ENCODE results near the gene ARHGEF10L.

Gene ARHGEF10L

GRCh38 chr1:17736625-17737024 is 197.1 kb downstream of the ARHGEF10L start:
- H3K79me2 ChIP-seq (ENCODE audit: insufficient read depth, low read length): no peaks in the 10 kb centered on the region
- TF ChIP-seq EZH2phosphoT487 (conservative IDR thresholded peaks at IDR 0.05; ENCODE audit: low read length): no peak
- TF ChIP-seq CTCF (IDR thresholded peaks at IDR 0.05; ENCODE audit: insufficient read depth, low read length, poor library complexity, severe bottlenecking): no peak
- no peak overlapping the region for H3K27ac ChIP-seq (ENCODE audit: low read depth, low read length)
- no peak overlapping the region for H3K9ac ChIP-seq (ENCODE audit: low read length)
- H3F3A ChIP-seq (ENCODE audit: insufficient read depth): no peaks in the 10 kb centered on the region
- no peaks in the 10 kb centered on the region for H3K9me3 ChIP-seq (ENCODE audit: insufficient read depth, low read length)
- no peak overlapping the region for H3K4me2 ChIP-seq (ENCODE audit: low read depth, low read length, poor library complexity, severe bottlenecking)
- no peaks in the 10 kb centered on the region for H3K36me3 ChIP-seq (ENCODE audit: low read length)
- H3K9me2 ChIP-seq (replicated peaks; ENCODE audit: insufficient read depth, low read length): no peaks in the 10 kb centered on the region
- no peaks in the 10 kb centered on the region for H4K20me1 ChIP-seq (ENCODE audit: low read depth, low read length)
- H2AFZ ChIP-seq (ENCODE audit: low read depth, low read length, severe bottlenecking): no peak overlapping the region
- H3K27me3 ChIP-seq (ENCODE audit: low read length): no peaks in the 10 kb centered on the region
- H3K4me3 ChIP-seq (ENCODE audit: insufficient read depth, low read length, poor library complexity, severe bottlenecking): no peak overlapping the region

GRCh38 chr1:17739050-17739449 is 199.6 kb downstream of the ARHGEF10L start:
- Histone ChIP-seq H3K79me2 (ENCODE audit: insufficient read depth, low read length) (no peaks in the 10 kb centered on the region), H3K9me2 (replicated peaks; ENCODE audit: insufficient read depth, low read length) (no peaks in the 10 kb centered on the region), H3F3A (ENCODE audit: insufficient read depth) (no peaks in the 10 kb centered on the region), H3K9me3 (ENCODE audit: insufficient read depth, low read length) (no peaks in the 10 kb centered on the region), H3K9ac (ENCODE audit: low read length) (no peak overlapping the region), H3K4me2 (ENCODE audit: low read depth, low read length, poor library complexity, severe bottlenecking) (no peak overlapping the region), H3K36me3 (ENCODE audit: low read length) (no peaks in the 10 kb centered on the region), H3K4me3 (ENCODE audit: insufficient read depth, low read length, poor library complexity, severe bottlenecking) (no peak overlapping the region), H2AFZ (ENCODE audit: low read depth, low read length, severe bottlenecking) (no peak overlapping the region), H3K27me3 (ENCODE audit: low read length) (no peaks in the 10 kb centered on the region), H3K27ac (ENCODE audit: low read depth, low read length) (no peak overlapping the region), H4K20me1 (ENCODE audit: low read depth, low read length) (no peaks in the 10 kb centered on the region)
- TF ChIP-seq EZH2phosphoT487 (conservative IDR thresholded peaks at IDR 0.05; ENCODE audit: low read length): no peak
- TF ChIP-seq CTCF (IDR thresholded peaks at IDR 0.05; ENCODE audit: insufficient read depth, low read length, poor library complexity, severe bottlenecking): no peak

GRCh38 chr1:17741052-17741451 is 201.6 kb downstream of the ARHGEF10L start:
- no peak overlapping the region for H3K4me2 ChIP-seq (ENCODE audit: low read depth, low read length, poor library complexity, severe bottlenecking)
- H3F3A ChIP-seq (ENCODE audit: insufficient read depth): no peaks in the 10 kb centered on the region
- no peaks in the 10 kb centered on the region for H4K20me1 ChIP-seq (ENCODE audit: low read depth, low read length)
- H3K9me3 ChIP-seq (ENCODE audit: insufficient read depth, low read length): no peaks in the 10 kb centered on the region
- no peak overlapping the region for H2AFZ ChIP-seq (ENCODE audit: low read depth, low read length, severe bottlenecking)
- no peaks in the 10 kb centered on the region for H3K79me2 ChIP-seq (ENCODE audit: insufficient read depth, low read length)
- no peaks in the 10 kb centered on the region for H3K9me2 ChIP-seq (replicated peaks; ENCODE audit: insufficient read depth, low read length)
- H3K9ac ChIP-seq (ENCODE audit: low read length): no peak overlapping the region
- H3K36me3 ChIP-seq (ENCODE audit: low read length): no peaks in the 10 kb centered on the region
- TF ChIP-seq CTCF (IDR thresholded peaks at IDR 0.05; ENCODE audit: insufficient read depth, low read length, poor library complexity, severe bottlenecking): no peak
- TF ChIP-seq EZH2phosphoT487 (conservative IDR thresholded peaks at IDR 0.05; ENCODE audit: low read length): no peak
- H3K27ac ChIP-seq (ENCODE audit: low read depth, low read length): no peak overlapping the region
- no peak overlapping the region for H3K4me3 ChIP-seq (ENCODE audit: insufficient read depth, low read length, poor library complexity, severe bottlenecking)
- H3K27me3 ChIP-seq (ENCODE audit: low read length): no peaks in the 10 kb centered on the region
